ENCODE measurements around the gene EGR4. TPM values are rescaled to one million over a fixed set of nuclear protein-coding genes. Genes with fewer than 3 reads are reported as not detected.
A peak's percentile ranks its signal among the peaks of the same experiment; 100 is the strongest.

EGR4 gene
- total RNA-seq, 1 experiment from 2014 or later: not detected

DNA sequence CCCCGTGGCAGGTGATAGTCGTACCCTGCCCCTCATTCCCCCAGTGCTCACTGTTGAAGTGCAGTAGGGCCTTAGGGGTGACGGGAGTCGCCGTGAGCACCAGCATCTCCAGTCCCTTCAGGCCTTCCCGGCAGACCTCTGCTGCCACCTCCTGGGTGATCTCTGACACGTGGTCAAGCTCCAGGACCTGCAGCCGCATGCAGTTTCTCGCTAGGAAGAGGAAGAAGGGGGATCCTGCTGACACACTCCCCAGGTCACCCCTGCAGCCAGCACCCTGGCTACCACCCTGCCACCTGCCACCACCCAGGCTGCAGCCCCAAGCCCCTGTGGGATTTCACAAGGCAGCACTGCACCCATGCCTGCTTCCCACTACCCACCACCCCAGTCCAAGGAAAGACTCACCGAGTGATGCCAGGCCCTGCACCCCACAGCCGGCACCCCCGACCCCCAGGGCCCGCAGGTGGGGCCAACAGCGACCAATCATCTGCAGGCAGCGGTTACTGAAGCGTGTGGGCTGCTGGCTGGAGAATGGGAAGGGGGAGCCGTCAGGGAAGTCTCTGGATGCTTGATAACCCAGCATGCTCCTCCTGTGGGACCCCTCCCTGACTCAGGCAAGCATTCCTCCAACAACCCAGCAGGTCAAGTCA is 32.9 kb downstream of the EGR4 start:
- Histone ChIP-seq H3K27me3 (ENCODE audit: low read length) (no peaks in the 10 kb centered on the region), H2AFZ (ENCODE audit: low read length) (no peak overlapping the region), H3F3A (ENCODE audit: low read length, unreplicated experiment) (no peaks in the 10 kb centered on the region), H3K79me2 (ENCODE audit: low read length) (no peaks in the 10 kb centered on the region), H3K36me3 (ENCODE audit: low read depth, low read length) (no peaks in the 10 kb centered on the region), H3K9me2 (replicated peaks; ENCODE audit: low read length) (no peaks in the 10 kb centered on the region), H3K4me3 (ENCODE audit: low read length) (no peak overlapping the region), H3K4me1 (ENCODE audit: insufficient read depth, low read length) (no peaks in the 10 kb centered on the region), H3K4me2 (ENCODE audit: low read length) (no peak overlapping the region), H3K27ac (ENCODE audit: low read length) (no peak overlapping the region), H3K9ac (ENCODE audit: low read length) (no peak overlapping the region), H4K20me1 (ENCODE audit: low read length) (no peaks in the 10 kb centered on the region), H3K9me3 (ENCODE audit: low read length) (no peaks in the 10 kb centered on the region)
- CTCF ChIA-PET: interaction anchor here (0.6 kb wide), 1 partner anchor 1449 kb away, joined by 4 read pairs; no protein-coding TSS in a partner anchor
- intact Hi-C loops (cut with micrococcal nuclease): no loop called here
- DNase-seq: peak; percentile 58
- POLR2A ChIA-PET (ENCODE audit: unreplicated experiment): no interaction called here
- no TSS peak for BruUV-seq (replicated peaks)
- ATAC-seq: peak; percentile 80
- no peak for TF ChIP-seq EZH2phosphoT487 (IDR thresholded peaks at IDR 0.05; ENCODE audit: borderline replicate concordance, low read length)
- TF ChIP-seq, protein P1, sequence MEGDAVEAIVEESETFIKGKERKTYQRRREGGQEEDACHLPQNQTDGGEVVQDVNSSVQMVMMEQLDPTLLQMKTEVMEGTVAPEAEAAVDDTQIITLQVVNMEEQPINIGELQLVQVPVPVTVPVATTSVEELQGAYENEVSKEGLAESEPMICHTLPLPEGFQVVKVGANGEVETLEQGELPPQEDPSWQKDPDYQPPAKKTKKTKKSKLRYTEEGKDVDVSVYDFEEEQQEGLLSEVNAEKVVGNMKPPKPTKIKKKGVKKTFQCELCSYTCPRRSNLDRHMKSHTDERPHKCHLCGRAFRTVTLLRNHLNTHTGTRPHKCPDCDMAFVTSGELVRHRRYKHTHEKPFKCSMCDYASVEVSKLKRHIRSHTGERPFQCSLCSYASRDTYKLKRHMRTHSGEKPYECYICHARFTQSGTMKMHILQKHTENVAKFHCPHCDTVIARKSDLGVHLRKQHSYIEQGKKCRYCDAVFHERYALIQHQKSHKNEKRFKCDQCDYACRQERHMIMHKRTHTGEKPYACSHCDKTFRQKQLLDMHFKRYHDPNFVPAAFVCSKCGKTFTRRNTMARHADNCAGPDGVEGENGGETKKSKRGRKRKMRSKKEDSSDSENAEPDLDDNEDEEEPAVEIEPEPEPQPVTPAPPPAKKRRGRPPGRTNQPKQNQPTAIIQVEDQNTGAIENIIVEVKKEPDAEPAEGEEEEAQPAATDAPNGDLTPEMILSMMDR (conservative IDR thresholded peaks at IDR 0.05; ENCODE audit: low read depth, low read length): peak; percentile 60

DNA sequence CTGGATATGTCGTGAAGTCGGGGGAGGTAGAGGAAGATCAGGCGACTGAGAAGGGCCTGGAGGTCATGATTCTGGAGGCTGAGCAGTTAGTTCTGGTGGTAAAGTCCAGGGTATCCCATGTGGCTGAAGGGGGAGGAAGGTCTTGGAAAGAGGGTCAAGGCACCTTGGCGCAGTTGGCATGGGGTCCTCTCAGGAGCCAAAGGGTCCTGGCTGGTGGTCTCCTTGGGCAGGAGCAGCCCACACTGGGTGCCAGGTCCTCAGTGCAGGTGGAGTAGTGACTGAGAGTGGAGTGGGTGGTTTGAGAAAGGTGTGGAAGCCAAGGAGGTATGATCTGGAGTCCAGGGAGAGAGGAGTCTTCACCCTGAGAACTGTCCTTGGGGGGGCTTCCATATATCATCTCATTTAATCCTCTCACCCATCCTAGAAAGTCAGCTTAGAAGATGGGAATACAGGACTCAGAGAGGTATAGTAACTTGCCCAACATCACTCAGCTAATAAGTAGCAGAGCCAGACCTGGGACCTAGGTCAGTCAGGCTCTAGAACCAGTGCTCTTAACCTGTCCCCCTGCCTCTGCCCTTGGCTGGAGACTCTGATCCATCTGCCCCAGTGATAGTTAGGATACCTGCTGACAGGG is 33.5 kb downstream of the EGR4 start:
- no peaks in the 10 kb centered on the region for H3K36me3 ChIP-seq (ENCODE audit: low read depth, low read length)
- no peak overlapping the region for H3K27ac ChIP-seq (ENCODE audit: low read length)
- no peaks in the 10 kb centered on the region for H3K9me3 ChIP-seq (ENCODE audit: low read length)
- TF ChIP-seq EZH2 (IDR thresholded peaks at IDR 0.05; ENCODE audit: low read length, unreplicated experiment) (no peak), EZH2phosphoT487 (IDR thresholded peaks at IDR 0.05; ENCODE audit: borderline replicate concordance, low read length) (no peak)
- TF ChIP-seq, protein P1 (conservative IDR thresholded peaks at IDR 0.05; ENCODE audit: low read depth, low read length): no peak
- ChIA-PET CTCF (interaction anchor here (0.6 kb wide), 1 partner anchor 1450 kb away, joined by 4 read pairs; no protein-coding TSS in a partner anchor), POLR2A (ENCODE audit: unreplicated experiment) (no interaction called here)
- H3K79me2 ChIP-seq (ENCODE audit: low read length): no peaks in the 10 kb centered on the region
- H3K27me3 ChIP-seq (ENCODE audit: low read length): no peaks in the 10 kb centered on the region
- H3K4me3 ChIP-seq (ENCODE audit: low read length): no peak overlapping the region
- no peak overlapping the region for H2AFZ ChIP-seq (ENCODE audit: low read length)
- no peak overlapping the region for H3K4me2 ChIP-seq (ENCODE audit: low read length)
- DNase-seq: no peak
- H3F3A ChIP-seq (ENCODE audit: low read length, unreplicated experiment): no peaks in the 10 kb centered on the region
- no peaks in the 10 kb centered on the region for H3K9me2 ChIP-seq (replicated peaks; ENCODE audit: low read length)
- no peaks in the 10 kb centered on the region for H3K4me1 ChIP-seq (ENCODE audit: insufficient read depth, low read length)
- no peaks in the 10 kb centered on the region for H4K20me1 ChIP-seq (ENCODE audit: low read length)
- intact Hi-C loops (cut with micrococcal nuclease): no loop called here
- no TSS peak for BruUV-seq (replicated peaks)
- no peak overlapping the region for H3K9ac ChIP-seq (ENCODE audit: low read length)
- ATAC-seq: no peak

DNA sequence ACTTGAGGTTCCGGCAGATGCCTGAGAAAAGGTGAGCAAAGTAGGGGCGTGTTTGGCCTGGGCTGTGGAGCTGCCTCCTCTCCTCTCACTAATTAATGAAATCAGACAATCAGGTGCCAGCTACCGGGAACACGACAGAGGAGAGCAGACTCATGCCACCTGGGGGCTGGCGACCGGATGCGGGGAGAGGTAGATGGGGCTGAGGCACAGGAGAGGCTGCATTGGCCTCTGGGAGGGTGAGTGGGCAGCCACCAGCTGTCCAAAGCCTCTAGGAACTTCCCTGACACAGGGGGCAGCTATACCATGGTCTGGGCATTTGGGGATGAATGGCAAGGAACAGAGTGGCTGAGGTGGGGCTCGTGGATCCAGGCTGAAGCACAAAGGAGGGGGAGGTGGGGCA is 34.1 kb downstream of the EGR4 start:
- Histone ChIP-seq H2AFZ (ENCODE audit: low read length) (no peak overlapping the region), H3K4me2 (ENCODE audit: low read length) (no peak overlapping the region), H4K20me1 (ENCODE audit: low read length) (no peaks in the 10 kb centered on the region), H3K4me1 (ENCODE audit: insufficient read depth, low read length) (no peaks in the 10 kb centered on the region), H3K27ac (ENCODE audit: low read length) (no peak overlapping the region), H3K36me3 (ENCODE audit: low read depth, low read length) (no peaks in the 10 kb centered on the region), H3K4me3 (ENCODE audit: low read length) (no peak overlapping the region), H3F3A (ENCODE audit: low read length, unreplicated experiment) (no peaks in the 10 kb centered on the region), H3K9me3 (ENCODE audit: low read length) (no peaks in the 10 kb centered on the region), H3K79me2 (ENCODE audit: low read length) (no peaks in the 10 kb centered on the region), H3K9me2 (replicated peaks; ENCODE audit: low read length) (no peaks in the 10 kb centered on the region), H3K27me3 (ENCODE audit: low read length) (no peaks in the 10 kb centered on the region), H3K9ac (ENCODE audit: low read length) (no peak overlapping the region)
- ATAC-seq (no peak), DNase-seq (no peak)
- intact Hi-C loops (cut with micrococcal nuclease): no loop called here
- BruUV-seq (replicated peaks): no TSS peak
- POLR2A ChIA-PET (ENCODE audit: unreplicated experiment): no interaction called here
- no peak for TF ChIP-seq EZH2 (IDR thresholded peaks at IDR 0.05; ENCODE audit: low read length, unreplicated experiment)
- TF ChIP-seq, protein P1 (conservative IDR thresholded peaks at IDR 0.05; ENCODE audit: low read depth, low read length): no peak
- TF ChIP-seq EZH2phosphoT487 (IDR thresholded peaks at IDR 0.05; ENCODE audit: borderline replicate concordance, low read length): no peak
- CTCF ChIA-PET: no interaction called here
